ENCODE measurements around the gene SEPTIN12. TPM values are rescaled to one million over a fixed set of nuclear protein-coding genes. Genes with fewer than 3 reads are reported as not detected.

The SEPTIN12 gene
- total and polyA plus RNA-seq, 2 donors (not counting 3 experiments of a cell fraction or from before 2014, with no cell fraction given): not detected

DNA sequence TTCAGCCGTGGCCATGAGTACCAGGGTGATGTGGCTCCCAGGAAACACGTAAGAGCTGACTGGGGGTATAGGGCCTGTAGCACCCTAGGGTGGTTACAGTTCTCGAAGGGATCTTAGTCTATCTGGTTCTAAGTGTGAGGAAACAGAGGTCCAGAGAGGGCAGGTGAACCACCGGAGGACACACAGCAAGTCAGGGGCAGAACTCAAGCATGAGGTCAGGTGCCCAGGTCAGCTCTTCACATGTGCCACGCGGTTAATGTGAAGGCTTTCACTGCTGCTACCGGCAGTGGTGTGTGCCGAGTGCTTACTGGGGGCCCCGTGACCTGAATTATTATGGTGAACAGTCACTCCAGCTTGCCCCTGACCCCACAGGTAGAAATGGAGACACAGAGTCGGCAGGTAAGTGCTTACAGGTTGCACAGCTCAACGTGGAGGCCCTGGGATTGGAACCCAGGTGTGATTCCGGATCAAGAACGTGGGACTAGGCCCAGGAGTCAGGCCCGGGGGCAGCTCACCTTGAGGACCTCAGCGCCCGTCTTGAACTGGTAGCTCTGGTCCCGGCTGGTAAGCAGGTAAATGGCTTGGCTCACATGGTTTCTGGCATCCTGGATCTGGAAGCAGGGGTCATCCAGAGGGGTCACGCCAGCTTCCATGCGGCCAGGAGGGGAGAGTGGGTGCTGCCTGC, 11.2 kb upstream of the SEPTIN12 start:
- H3K9me1 ChIP-seq (replicated peaks; ENCODE audit: control insufficient read depth, extremely low read depth, insufficient read depth, low read length): no peaks in the 10 kb centered on the region
- dilution Hi-C loops (cut with MboI; ENCODE audit: extremely low pct_ligation_motif_present, low sequenced_read_pairs) (no loop called here), intact Hi-C loops (cut with micrococcal nuclease) (no loop called here)
- DNase-seq (ENCODE audit: low read depth, low spot score) (no peak), FAIRE-seq (no peak)
- no peak overlapping the region for H3K9ac ChIP-seq (replicated peaks; ENCODE audit: extremely low read depth, insufficient read depth, low read length)
- no peak overlapping the region for H3K4me3 ChIP-seq (replicated peaks in 1 of 3; ENCODE audit: insufficient read depth in 1 of 3, low read depth in 1 of 3, low read length in 3 of 3)
- TF ChIP-seq FOS (IDR thresholded peaks at IDR 0.05; ENCODE audit: borderline replicate concordance, insufficient read depth, low read length): no peak
- no peak for TF ChIP-seq EZH2 (IDR thresholded peaks at IDR 0.05; ENCODE audit: borderline replicate concordance, low read depth, low read length, severe bottlenecking)
- TF ChIP-seq, protein P1, sequence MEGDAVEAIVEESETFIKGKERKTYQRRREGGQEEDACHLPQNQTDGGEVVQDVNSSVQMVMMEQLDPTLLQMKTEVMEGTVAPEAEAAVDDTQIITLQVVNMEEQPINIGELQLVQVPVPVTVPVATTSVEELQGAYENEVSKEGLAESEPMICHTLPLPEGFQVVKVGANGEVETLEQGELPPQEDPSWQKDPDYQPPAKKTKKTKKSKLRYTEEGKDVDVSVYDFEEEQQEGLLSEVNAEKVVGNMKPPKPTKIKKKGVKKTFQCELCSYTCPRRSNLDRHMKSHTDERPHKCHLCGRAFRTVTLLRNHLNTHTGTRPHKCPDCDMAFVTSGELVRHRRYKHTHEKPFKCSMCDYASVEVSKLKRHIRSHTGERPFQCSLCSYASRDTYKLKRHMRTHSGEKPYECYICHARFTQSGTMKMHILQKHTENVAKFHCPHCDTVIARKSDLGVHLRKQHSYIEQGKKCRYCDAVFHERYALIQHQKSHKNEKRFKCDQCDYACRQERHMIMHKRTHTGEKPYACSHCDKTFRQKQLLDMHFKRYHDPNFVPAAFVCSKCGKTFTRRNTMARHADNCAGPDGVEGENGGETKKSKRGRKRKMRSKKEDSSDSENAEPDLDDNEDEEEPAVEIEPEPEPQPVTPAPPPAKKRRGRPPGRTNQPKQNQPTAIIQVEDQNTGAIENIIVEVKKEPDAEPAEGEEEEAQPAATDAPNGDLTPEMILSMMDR (IDR thresholded peaks at IDR 0.05; ENCODE audit: extremely low read depth in 1 of 2, insufficient read depth in 1 of 2, low read depth in 1 of 2, low read length in 2 of 2): no peak
- TF ChIP-seq POLR2AphosphoS5 (IDR thresholded peaks at IDR 0.05; ENCODE audit: insufficient read depth, low read depth, low read length): no peak
- TF ChIP-seq, protein P2, sequence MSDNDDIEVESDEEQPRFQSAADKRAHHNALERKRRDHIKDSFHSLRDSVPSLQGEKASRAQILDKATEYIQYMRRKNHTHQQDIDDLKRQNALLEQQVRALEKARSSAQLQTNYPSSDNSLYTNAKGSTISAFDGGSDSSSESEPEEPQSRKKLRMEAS (IDR thresholded peaks at IDR 0.05; ENCODE audit: insufficient read depth, insufficient read length): no peak
- no peak for TF ChIP-seq GATA2 (IDR thresholded peaks at IDR 0.05; ENCODE audit: insufficient read depth, insufficient read length, low read depth, low read length)
- no peak for TF ChIP-seq JUN (IDR thresholded peaks at IDR 0.05; ENCODE audit: borderline replicate concordance, insufficient read depth, insufficient read length, low read depth)
- TF ChIP-seq POLR2A (IDR thresholded peaks at IDR 0.05; ENCODE audit: low read depth, low read length): no peak
- no peak for TF ChIP-seq MYC (IDR thresholded peaks at IDR 0.05; ENCODE audit: low read depth, low read length)
- H4K20me1 ChIP-seq (replicated peaks; ENCODE audit: control insufficient read depth, extremely low read depth, insufficient read depth, low read length): no peaks in the 10 kb centered on the region
- no peak overlapping the region for H2AFZ ChIP-seq (ENCODE audit: low read depth, low read length)
- BruUV-seq (replicated peaks): no TSS peak
- CTCF ChIA-PET: no interaction called here
- peaks cover 7% of the 10 kb centered on the region for H3K4me1 ChIP-seq (ENCODE audit: control insufficient read depth, extremely low read depth, insufficient read depth, low read length)
- H3K79me2 ChIP-seq (ENCODE audit: control insufficient read depth, insufficient read depth, low read length): no peaks in the 10 kb centered on the region
- H3K36me3 ChIP-seq (ENCODE audit: control insufficient read depth in 2 of 2, extremely low read depth in 1 of 2, insufficient read depth in 2 of 2, low read length in 2 of 2): no peaks in the 10 kb centered on the region
- no peaks in the 10 kb centered on the region for H3K9me3 ChIP-seq (replicated peaks; ENCODE audit: control insufficient read depth, insufficient read depth, low read length)
- H3K27me3 ChIP-seq (ENCODE audit: control insufficient read depth in 2 of 2, insufficient read depth in 2 of 2, low read length in 2 of 2): no peaks in the 10 kb centered on the region
- no peak overlapping the region for H3K4me2 ChIP-seq (ENCODE audit: insufficient read depth, low read length)
- H3K27ac ChIP-seq (ENCODE audit: insufficient read depth, low read depth, low read length): no peak overlapping the region
- POLR2A ChIA-PET: no interaction called here

Measured in endothelial cell of umbilical vein (primary cell).